ENCODE results near the gene TMEM130. TPM values are rescaled to one million over a fixed set of nuclear protein-coding genes. Genes with fewer than 3 reads are reported as not detected.

TMEM130 gene
- polyA plus RNA-seq, 1 donor (not counting 4 experiments of a cell fraction or from before 2014, with no cell fraction given), result not detected

GRCh38 chr7:98808751-98809460 lies 60.9 kb downstream of the TMEM130 start:
- H3K4me1 ChIP-seq (ENCODE audit: control insufficient read depth, extremely low read depth, insufficient read depth, low read length), result no peaks in the 10 kb centered on the region
- H3K36me3 ChIP-seq (ENCODE audit: control insufficient read depth in 2 of 2, extremely low read depth in 1 of 2, insufficient read depth in 2 of 2, low read length in 2 of 2), result no peaks in the 10 kb centered on the region
- no peaks in the 10 kb centered on the region for H4K20me1 ChIP-seq (ENCODE audit: control insufficient read depth, extremely low read depth, insufficient read depth, low read length)
- no peak overlapping the region for H2AFZ ChIP-seq (ENCODE audit: control insufficient read depth, low read length)
- H3K4me3 ChIP-seq (ENCODE audit: control insufficient read depth in 2 of 3, extremely low read depth in 1 of 3, insufficient read depth in 2 of 3, low read depth in 1 of 3, low read length in 3 of 3), result no peak overlapping the region
- H3K27me3 ChIP-seq (ENCODE audit: control insufficient read depth, extremely low read depth, insufficient read depth, low read length), result no peaks in the 10 kb centered on the region
- no peaks in the 10 kb centered on the region for H3K9me1 ChIP-seq (ENCODE audit: control insufficient read depth, extremely low read depth, insufficient read depth, low read length)
- H3K4me2 ChIP-seq (ENCODE audit: control insufficient read depth, extremely low read depth, insufficient read depth, low read depth, low read length), result no peak overlapping the region
- FAIRE-seq, result no peak
- H3K9ac ChIP-seq (ENCODE audit: control insufficient read depth, extremely low read depth, insufficient read depth, low read length), result no peak overlapping the region
- H3K79me2 ChIP-seq (ENCODE audit: control insufficient read depth, insufficient read depth, low read length), result no peaks in the 10 kb centered on the region
- no peak for TF ChIP-seq CTCF (optimal IDR thresholded peaks at IDR 0.05 in 1 of 3, IDR thresholded peaks at IDR 0.05 in 1 of 3, conservative IDR thresholded peaks at IDR 0.05 in 1 of 3; ENCODE audit: extremely low read depth in 1 of 3, insufficient read depth in 2 of 3, low read length in 3 of 3)
- TF ChIP-seq EZH2 (IDR thresholded peaks at IDR 0.05; ENCODE audit: low read length), result no peak
- dilution Hi-C loops (cut with MboI; ENCODE audit: extremely low pct_ligation_motif_present, low sequenced_read_pairs), result no loop called here
- no peak overlapping the region for H3K27ac ChIP-seq (ENCODE audit: control insufficient read depth, insufficient read depth, low read length)
- no peak for DNase-seq (ENCODE audit: low read depth, low spot score)
- H3K9me3 ChIP-seq (ENCODE audit: control insufficient read depth, low read depth, low read length), result peaks cover 2% of the 10 kb centered on the region

- H3K9ac ChIP-seq (ENCODE audit: control insufficient read depth, extremely low read depth, insufficient read depth, low read length), result no peak overlapping the region
- H3K27ac ChIP-seq (ENCODE audit: control insufficient read depth, insufficient read depth, low read length), result no peak overlapping the region
- no peaks in the 10 kb centered on the region for H3K36me3 ChIP-seq (ENCODE audit: control insufficient read depth in 2 of 2, extremely low read depth in 1 of 2, insufficient read depth in 2 of 2, low read length in 2 of 2)
- peaks cover 2% of the 10 kb centered on the region for H3K9me3 ChIP-seq (ENCODE audit: control insufficient read depth, low read depth, low read length)
- H3K4me3 ChIP-seq (ENCODE audit: control insufficient read depth in 2 of 3, extremely low read depth in 1 of 3, insufficient read depth in 2 of 3, low read depth in 1 of 3, low read length in 3 of 3), result no peak overlapping the region
- H2AFZ ChIP-seq (ENCODE audit: control insufficient read depth, low read length), result no peak overlapping the region
- H3K27me3 ChIP-seq (ENCODE audit: control insufficient read depth, extremely low read depth, insufficient read depth, low read length), result no peaks in the 10 kb centered on the region
- no peaks in the 10 kb centered on the region for H4K20me1 ChIP-seq (ENCODE audit: control insufficient read depth, extremely low read depth, insufficient read depth, low read length)
- no peak for TF ChIP-seq CTCF (optimal IDR thresholded peaks at IDR 0.05 in 1 of 3, IDR thresholded peaks at IDR 0.05 in 1 of 3, conservative IDR thresholded peaks at IDR 0.05 in 1 of 3; ENCODE audit: extremely low read depth in 1 of 3, insufficient read depth in 2 of 3, low read length in 3 of 3)
- TF ChIP-seq EZH2 (IDR thresholded peaks at IDR 0.05; ENCODE audit: low read length), result no peak
- no peaks in the 10 kb centered on the region for H3K9me1 ChIP-seq (ENCODE audit: control insufficient read depth, extremely low read depth, insufficient read depth, low read length)
- no peak for FAIRE-seq
- no peaks in the 10 kb centered on the region for H3K79me2 ChIP-seq (ENCODE audit: control insufficient read depth, insufficient read depth, low read length)
- H3K4me2 ChIP-seq (ENCODE audit: control insufficient read depth, extremely low read depth, insufficient read depth, low read depth, low read length), result no peak overlapping the region
- DNase-seq (ENCODE audit: low read depth, low spot score), result no peak
- dilution Hi-C loops (cut with MboI; ENCODE audit: extremely low pct_ligation_motif_present, low sequenced_read_pairs), result no loop called here
- no peaks in the 10 kb centered on the region for H3K4me1 ChIP-seq (ENCODE audit: control insufficient read depth, extremely low read depth, insufficient read depth, low read length)
These were observed 62.5 kb downstream of the TMEM130 start for GRCh38 chr7:98807068-98808048.
